Upper lobe of left lung (tissue), 4 donors: ENCODE results near the gene AFG1L.

ENCODE experiments used
- EP300 ChIP-seq, 4 donors: sonication (generic); formaldehyde crosslinking; IDR thresholded peaks; one replicate each; pipeline ENCODE4 v1.5.1; 2017; ENCODE audit warnings: antibody characterized with exemption in 4 of 4, control low read depth in 2 of 4
- POLR2AphosphoS5 ChIP-seq, 2 donors: sonication (generic); formaldehyde crosslinking; IDR thresholded peaks; one replicate each; pipeline ENCODE4 v1.5.1; 2017; ENCODE audit warnings: antibody characterized with exemption in 2 of 2
- TF ChIP-seq, protein P1 (sequence below), 6 experiments: fragments of 450-650 bp in 4 of 6; fragments of 200-600 bp in 2 of 6; sonication (generic) in 2 of 6; IDR thresholded peaks; one replicate each; pipeline ENCODE4 v1.5.1; 2016 to 2019; ENCODE audit warnings: antibody characterized with exemption in 6 of 6

GRCh38 chr6:108260126-108260808 is 34.6 kb upstream of the AFG1L start:
- TF ChIP-seq EP300 (IDR thresholded peaks at IDR 0.05), result peak in 1 of 4 donors; percentile 9
- peak in 1 of 2 donors; percentile 17 for TF ChIP-seq POLR2AphosphoS5 (IDR thresholded peaks at IDR 0.05)
- TF ChIP-seq, protein P1, sequence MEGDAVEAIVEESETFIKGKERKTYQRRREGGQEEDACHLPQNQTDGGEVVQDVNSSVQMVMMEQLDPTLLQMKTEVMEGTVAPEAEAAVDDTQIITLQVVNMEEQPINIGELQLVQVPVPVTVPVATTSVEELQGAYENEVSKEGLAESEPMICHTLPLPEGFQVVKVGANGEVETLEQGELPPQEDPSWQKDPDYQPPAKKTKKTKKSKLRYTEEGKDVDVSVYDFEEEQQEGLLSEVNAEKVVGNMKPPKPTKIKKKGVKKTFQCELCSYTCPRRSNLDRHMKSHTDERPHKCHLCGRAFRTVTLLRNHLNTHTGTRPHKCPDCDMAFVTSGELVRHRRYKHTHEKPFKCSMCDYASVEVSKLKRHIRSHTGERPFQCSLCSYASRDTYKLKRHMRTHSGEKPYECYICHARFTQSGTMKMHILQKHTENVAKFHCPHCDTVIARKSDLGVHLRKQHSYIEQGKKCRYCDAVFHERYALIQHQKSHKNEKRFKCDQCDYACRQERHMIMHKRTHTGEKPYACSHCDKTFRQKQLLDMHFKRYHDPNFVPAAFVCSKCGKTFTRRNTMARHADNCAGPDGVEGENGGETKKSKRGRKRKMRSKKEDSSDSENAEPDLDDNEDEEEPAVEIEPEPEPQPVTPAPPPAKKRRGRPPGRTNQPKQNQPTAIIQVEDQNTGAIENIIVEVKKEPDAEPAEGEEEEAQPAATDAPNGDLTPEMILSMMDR (IDR thresholded peaks at IDR 0.05), result no peak
